Measurements from ENCODE around the gene PYM1.

DNA sequence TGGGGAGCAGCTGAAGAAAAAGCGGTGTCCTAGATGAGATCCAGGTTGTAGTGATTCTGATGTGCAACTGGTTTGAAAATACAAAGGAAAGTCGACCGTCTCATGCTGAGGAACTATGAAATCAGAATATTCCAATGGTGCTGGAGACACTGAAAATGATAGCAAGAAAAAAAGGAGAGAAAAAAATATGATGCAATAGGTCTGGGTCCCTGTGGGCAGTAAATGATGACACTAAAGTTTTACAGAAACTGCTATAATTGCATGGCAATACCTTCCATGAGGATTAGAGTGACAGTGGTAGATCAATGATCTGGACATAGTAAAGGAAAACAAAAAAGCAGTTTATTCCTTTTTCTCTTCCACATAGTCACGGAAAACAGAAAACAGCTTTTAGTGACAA, 2.3 kb downstream of the PYM1 start:
- TF ChIP-seq, protein P1, sequence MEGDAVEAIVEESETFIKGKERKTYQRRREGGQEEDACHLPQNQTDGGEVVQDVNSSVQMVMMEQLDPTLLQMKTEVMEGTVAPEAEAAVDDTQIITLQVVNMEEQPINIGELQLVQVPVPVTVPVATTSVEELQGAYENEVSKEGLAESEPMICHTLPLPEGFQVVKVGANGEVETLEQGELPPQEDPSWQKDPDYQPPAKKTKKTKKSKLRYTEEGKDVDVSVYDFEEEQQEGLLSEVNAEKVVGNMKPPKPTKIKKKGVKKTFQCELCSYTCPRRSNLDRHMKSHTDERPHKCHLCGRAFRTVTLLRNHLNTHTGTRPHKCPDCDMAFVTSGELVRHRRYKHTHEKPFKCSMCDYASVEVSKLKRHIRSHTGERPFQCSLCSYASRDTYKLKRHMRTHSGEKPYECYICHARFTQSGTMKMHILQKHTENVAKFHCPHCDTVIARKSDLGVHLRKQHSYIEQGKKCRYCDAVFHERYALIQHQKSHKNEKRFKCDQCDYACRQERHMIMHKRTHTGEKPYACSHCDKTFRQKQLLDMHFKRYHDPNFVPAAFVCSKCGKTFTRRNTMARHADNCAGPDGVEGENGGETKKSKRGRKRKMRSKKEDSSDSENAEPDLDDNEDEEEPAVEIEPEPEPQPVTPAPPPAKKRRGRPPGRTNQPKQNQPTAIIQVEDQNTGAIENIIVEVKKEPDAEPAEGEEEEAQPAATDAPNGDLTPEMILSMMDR (IDR thresholded peaks at IDR 0.05): no peak
- TF ChIP-seq POLR2A (IDR thresholded peaks at IDR 0.05): no peak
- no peak for TF ChIP-seq POLR2AphosphoS5 (IDR thresholded peaks at IDR 0.05)
- no peak for TF ChIP-seq EP300 (IDR thresholded peaks at IDR 0.05)

All from upper lobe of left lung (tissue), 4 donors.